Activated CD4-positive, alpha-beta memory T cell treated with anti-CD3 and anti-CD28 coated beads, Interleukin-2, amount 10 ng/mL, durations not matched to agents 7 days and 5 days (primary cell): Measurements from ENCODE around the gene FTCD. TPM values are rescaled to one million over a fixed set of nuclear protein-coding genes. Genes with fewer than 3 reads are reported as not detected.
A peak's percentile ranks its signal among the peaks of the same experiment; 100 is the strongest.
"Not testable (repeated sequence)": the region's sequence is repeated elsewhere in the genome, so short reads cannot be mapped to it uniquely, and the experiment has no call there.

Experiments used
- CTCF ChIA-PET: fragments of 350-600 bp; sonication (Branson Sonifier 250); formaldehyde crosslinking; loops from one replicate; lab custom pipeline; 2021; ENCODE audit warnings: antibody characterized with exemption, inconsistent platforms; lab: Charles Lee
- POLR2A ChIA-PET: fragments of 350-600 bp; sonication (Branson Sonifier 250); formaldehyde crosslinking; loops from one replicate; lab custom pipeline; 2021; ENCODE audit warnings: antibody characterized with exemption; lab: Charles Lee
- DNase-seq: peaks from one replicate; pipeline ENCODE4 v3.0.0-alpha.2; 2020
- H3K27ac Mint-ChIP-seq: one replicate; pipeline ENCODE4 v1.8.0; 2021; ENCODE audit warnings: mild to moderate bottlenecking, mixed read lengths
- H3K27me3 Mint-ChIP-seq: one replicate; pipeline ENCODE4 v1.8.0; 2021; ENCODE audit warnings: mixed read lengths
- H3K36me3 Mint-ChIP-seq: one replicate; pipeline ENCODE4 v1.8.0; 2021; ENCODE audit warnings: low read depth, mixed read lengths
- H3K4me1 Mint-ChIP-seq: one replicate; pipeline ENCODE4 v1.8.0; 2021; ENCODE audit warnings: mixed read lengths
- H3K4me3 Mint-ChIP-seq: one replicate; pipeline ENCODE4 v1.8.0; 2021; ENCODE audit warnings: mild to moderate bottlenecking, mixed read lengths
- H3K9me3 Mint-ChIP-seq: one replicate; pipeline ENCODE4 v1.8.0; 2021; ENCODE audit warnings: mixed read lengths
- total RNA-seq, 2 experiments: library from RNA; stranded (reverse); gene quantifications; one replicate each; pipeline ENCODE4 v1.2.3, GENCODE V29; 2021

The FTCD gene
- total RNA-seq, 2 experiments from 2014 or later, result 0.18 TPM; not detected in 1

DNA sequence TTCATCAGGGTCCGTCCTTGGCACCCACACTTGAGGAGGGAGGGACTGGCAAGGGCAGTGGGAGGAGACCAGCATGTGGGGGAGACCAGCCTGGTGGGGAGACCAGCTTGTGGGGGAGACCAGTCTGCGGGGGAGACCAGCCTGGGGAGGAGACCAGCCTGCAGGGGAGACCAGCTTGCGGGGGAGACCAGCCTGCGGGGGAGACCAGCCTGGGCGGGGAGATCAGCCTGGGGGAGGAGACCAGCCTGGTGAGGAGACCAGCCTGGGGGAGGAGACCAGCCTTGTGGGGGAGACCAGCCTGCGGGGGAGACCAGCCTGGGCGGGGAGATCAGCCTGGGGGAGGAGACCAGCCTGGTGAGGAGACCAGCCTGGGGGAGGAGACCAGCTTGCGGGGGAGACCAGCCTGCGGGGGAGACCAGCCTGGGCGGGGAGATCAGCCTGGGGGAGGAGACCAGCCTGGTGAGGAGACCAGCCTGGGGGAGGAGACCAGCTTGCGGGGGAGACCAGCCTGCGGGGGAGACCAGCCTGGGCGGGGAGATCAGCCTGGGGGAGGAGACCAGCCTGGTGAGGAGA is 28.0 kb upstream of the FTCD start:
- Mint-ChIP-seq H3K4me3 (peak overlapping the region; percentile 44), H3K4me1 (peaks cover 14% of the 10 kb centered on the region)
- DNase-seq, H3K27ac Mint-ChIP-seq, CTCF ChIA-PET, H3K27me3 Mint-ChIP-seq, POLR2A ChIA-PET, H3K36me3 Mint-ChIP-seq, H3K9me3 Mint-ChIP-seq: not testable (repeated sequence)

DNA sequence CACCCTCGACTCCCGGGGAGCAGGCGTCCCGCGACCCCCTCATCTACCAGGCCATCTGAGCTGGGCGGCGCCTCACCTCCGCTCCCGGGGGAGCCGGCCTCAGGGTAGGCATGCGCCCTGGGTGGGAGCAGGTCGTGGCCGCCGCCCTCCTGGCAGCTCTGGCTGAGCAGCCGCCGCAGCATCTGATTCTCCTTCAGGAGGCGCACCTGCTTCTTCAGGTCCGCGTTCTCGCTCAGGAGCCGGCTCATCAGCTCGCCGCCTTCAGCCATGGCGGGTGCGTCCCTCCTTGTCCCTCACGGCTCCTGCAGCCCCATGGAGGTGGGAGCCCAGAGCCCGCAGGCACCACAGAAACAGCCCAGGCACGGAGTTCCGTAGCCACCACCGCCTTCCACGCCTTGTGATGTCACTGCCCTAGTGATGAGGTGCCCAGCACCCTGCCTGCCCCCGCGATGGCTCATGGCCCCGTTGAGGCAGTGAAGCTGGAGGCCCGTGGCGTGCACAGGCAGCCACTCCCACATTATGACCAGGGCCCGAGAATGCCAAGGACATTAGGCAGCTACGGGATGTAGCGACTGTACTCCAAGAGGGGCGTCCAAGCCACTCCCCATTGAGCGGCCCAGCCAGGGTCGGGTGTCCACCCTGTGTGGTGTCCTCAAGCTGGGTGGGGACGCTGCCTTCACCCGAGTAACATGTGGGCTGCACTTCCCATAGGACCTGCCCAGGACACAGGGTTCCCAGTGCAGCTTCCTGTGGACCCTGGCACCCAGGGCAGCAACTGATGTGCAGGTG is 27.4 kb upstream of the FTCD start:
- Mint-ChIP-seq H3K4me1 (peaks cover 14% of the 10 kb centered on the region), H3K27me3 (peaks cover 4% of the 10 kb centered on the region), H3K27ac (no peak overlapping the region), H3K36me3 (no peaks in the 10 kb centered on the region), H3K9me3 (no peaks in the 10 kb centered on the region), H3K4me3 (peak overlapping the region; percentile 44)
- no peak for DNase-seq
- ChIA-PET CTCF (no interaction called here), POLR2A (no interaction called here)

DNA sequence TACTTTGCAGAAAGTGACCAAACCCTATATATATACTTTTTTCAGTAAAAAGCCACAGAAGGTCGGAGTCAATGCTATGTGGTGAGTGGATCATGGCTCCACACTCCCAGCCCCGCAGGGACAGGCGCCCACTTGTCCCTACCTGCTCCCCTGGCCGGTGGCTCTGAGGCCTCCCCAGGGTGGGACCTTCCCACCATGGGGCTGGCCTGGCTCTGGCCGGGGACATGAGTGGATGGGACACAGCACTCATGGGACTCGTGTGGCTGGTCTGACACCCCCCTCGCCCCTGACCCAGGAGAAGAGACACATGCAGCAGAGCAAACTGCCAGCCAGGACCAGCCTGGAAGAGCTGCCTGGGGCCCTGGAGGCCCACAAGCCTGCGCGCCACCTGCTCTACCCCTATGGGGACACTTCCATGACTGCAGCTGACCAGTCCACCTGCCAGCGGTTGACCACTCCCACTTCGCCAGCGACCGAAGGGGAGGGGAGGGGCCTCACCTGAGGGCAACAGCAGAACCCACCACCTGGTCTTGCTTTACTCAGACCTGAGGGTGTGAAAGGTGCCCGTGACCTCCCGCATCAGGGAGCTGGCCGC is 26.7 kb upstream of the FTCD start:
- POLR2A ChIA-PET, result no interaction called here
- H3K27ac Mint-ChIP-seq, result no peak overlapping the region
- H3K9me3 Mint-ChIP-seq, result no peaks in the 10 kb centered on the region
- no peaks in the 10 kb centered on the region for H3K36me3 Mint-ChIP-seq
- H3K4me1 Mint-ChIP-seq, result peaks cover 14% of the 10 kb centered on the region
- CTCF ChIA-PET, result no interaction called here
- DNase-seq, result no peak
- peaks cover 5% of the 10 kb centered on the region for H3K27me3 Mint-ChIP-seq
- no peak overlapping the region for H3K4me3 Mint-ChIP-seq

DNA sequence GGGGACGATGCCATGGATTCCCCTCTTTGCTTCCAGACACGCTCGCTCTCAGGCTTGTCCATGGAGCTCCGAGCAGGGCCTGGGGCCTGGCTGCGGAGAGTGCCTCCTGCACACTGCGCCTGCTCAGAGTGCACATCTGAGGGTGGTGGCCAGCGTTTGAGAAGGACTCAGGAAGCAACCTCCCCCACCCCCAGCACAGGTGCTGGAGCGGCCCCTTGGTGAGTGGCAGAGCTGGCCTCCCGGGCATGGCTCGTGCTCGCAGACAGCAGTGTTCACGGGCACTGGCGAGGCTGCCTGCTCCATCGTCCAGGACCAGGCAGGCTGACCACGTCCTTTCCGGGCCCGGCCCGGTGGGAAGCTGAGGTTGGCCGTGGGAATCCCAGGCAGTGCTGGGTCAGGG is 26.1 kb upstream of the FTCD start:
- H3K27me3 Mint-ChIP-seq, result peaks cover 10% of the 10 kb centered on the region
- H3K27ac Mint-ChIP-seq, result no peak overlapping the region
- H3K4me3 Mint-ChIP-seq, result no peak overlapping the region
- H3K36me3 Mint-ChIP-seq, result no peaks in the 10 kb centered on the region
- peaks cover 14% of the 10 kb centered on the region for H3K4me1 Mint-ChIP-seq
- POLR2A ChIA-PET, result no interaction called here
- CTCF ChIA-PET, result no interaction called here
- peaks cover under 1% of the 10 kb centered on the region for H3K9me3 Mint-ChIP-seq
- DNase-seq, result no peak

DNA sequence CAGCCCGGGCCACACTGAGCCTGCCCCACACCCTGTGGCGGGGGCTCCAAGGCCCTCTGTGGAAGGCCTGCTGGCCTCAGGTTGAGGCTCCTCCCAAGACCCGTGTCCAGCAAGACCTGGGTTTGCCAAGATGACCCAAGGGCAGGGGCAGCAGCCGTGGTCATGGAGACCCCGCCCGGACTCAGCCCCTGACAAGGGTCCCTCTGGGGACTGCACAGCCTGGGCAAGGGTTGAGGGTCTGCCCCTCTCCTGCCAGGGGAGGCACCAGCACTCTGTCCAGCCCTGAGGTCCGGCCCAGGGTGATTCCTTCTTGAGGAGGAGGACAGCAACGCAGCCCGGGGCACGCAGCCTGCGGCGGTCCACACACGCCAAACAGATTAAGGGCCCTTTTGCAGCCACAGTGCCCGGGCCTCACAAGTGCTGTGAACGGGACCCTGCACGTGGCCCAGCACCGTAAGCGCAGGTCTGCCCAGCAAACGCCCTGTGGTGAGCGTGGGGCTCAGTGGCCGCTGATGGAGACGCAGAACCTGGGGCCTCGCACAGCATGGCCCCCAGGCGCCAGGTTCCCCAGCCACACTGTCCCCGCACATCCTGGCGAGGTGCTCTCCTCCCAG is 25.5 kb upstream of the FTCD start:
- POLR2A ChIA-PET, result no interaction called here
- H3K9me3 Mint-ChIP-seq, result peaks cover 6% of the 10 kb centered on the region
- no peak overlapping the region for H3K27ac Mint-ChIP-seq
- H3K36me3 Mint-ChIP-seq, result no peaks in the 10 kb centered on the region
- DNase-seq, result no peak
- CTCF ChIA-PET, result no interaction called here
- H3K4me1 Mint-ChIP-seq, result peaks cover 14% of the 10 kb centered on the region
- no peak overlapping the region for H3K4me3 Mint-ChIP-seq
- H3K27me3 Mint-ChIP-seq, result peaks cover 15% of the 10 kb centered on the region

DNA sequence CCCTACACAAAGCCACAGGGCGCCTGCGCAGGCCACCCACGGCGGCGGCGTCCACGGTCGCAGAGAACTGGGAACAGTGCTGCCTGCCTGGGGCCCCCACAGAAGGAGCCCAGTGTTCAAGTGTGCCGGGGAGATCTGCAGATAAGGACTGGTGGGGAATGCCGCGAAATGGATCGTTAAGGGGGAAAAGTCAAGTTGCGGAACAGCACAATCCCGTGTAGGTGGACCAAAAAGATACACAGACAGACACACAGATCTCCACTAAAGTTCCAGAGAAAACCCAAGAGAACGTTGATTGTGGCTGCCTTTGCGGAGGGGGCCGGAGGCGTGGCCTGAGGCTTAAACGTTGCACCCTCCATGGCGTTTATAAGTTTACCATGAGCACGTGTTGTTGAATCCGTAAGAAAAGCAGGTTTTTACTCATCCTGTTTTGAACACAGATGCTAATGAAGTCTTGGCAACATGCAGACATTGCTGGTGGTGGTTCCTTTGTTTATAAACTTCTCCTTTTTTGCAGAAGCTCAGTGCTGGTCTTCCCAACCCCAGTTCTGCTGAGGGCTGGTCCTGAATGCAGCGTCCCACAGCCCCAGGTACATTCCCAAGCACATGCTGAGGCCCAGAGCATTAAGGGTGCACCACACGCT is 24.8 kb upstream of the FTCD start:
- H3K4me1 Mint-ChIP-seq, result peaks cover 10% of the 10 kb centered on the region
- peaks cover 19% of the 10 kb centered on the region for H3K27me3 Mint-ChIP-seq
- ChIA-PET CTCF (no interaction called here), POLR2A (no interaction called here)
- H3K9me3 Mint-ChIP-seq, result peaks cover 9% of the 10 kb centered on the region
- H3K27ac Mint-ChIP-seq, result no peak overlapping the region
- H3K36me3 Mint-ChIP-seq, result no peaks in the 10 kb centered on the region
- no peak for DNase-seq
- H3K4me3 Mint-ChIP-seq, result no peak overlapping the region

DNA sequence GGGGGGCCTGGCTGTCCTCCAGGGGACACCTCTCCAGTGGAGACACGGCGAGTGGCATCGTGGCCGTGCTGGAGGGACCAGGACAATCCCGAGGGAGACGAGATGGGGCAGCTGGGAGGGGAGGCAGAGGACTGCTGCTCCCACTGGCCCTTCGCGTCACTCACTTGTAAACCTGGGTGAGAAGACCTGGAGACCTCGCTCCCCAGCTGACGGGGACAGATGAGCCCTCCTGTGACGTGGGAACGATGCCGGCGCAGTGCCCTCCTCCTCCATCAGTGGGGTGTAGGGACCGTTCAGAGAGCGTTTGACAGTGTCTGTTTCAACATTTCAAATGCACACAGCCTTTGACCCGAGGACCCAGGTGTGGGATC is 24.3 kb upstream of the FTCD start:
- DNase-seq, result no peak
- Mint-ChIP-seq H3K27ac (no peak overlapping the region), H3K4me1 (peaks cover 5% of the 10 kb centered on the region), H3K9me3 (peaks cover 14% of the 10 kb centered on the region), H3K27me3 (peaks cover 23% of the 10 kb centered on the region), H3K4me3 (no peak overlapping the region), H3K36me3 (no peaks in the 10 kb centered on the region)
- CTCF ChIA-PET, result no interaction called here
- POLR2A ChIA-PET, result no interaction called here

DNA sequence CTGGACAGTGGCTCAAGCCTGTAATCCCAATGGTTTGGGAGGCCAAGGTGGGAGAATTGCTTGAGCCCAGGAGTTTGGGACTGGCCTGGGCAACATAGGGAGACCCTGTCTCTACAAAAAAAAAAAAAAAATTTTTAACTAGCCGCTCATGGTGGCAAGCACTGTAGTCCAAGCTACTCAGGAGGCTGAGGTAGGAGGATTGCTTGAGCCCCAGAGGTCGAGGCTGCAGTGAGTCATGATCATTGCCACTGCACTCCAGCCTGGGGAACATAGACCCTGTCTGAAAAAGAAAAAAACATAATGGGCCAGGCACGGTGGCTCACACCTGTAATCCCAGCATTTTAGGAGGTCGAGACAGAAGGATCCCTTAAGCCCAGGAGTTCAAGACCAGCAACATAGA is 23.6 kb upstream of the FTCD start:
- ChIA-PET POLR2A (no interaction called here), CTCF (no interaction called here)
- Mint-ChIP-seq H3K27me3 (peaks cover 28% of the 10 kb centered on the region), H3K4me1 (peaks cover 2% of the 10 kb centered on the region), H3K4me3 (no peak overlapping the region), H3K27ac (no peak overlapping the region), H3K36me3 (no peaks in the 10 kb centered on the region), H3K9me3 (peaks cover 18% of the 10 kb centered on the region)
- no peak for DNase-seq

DNA sequence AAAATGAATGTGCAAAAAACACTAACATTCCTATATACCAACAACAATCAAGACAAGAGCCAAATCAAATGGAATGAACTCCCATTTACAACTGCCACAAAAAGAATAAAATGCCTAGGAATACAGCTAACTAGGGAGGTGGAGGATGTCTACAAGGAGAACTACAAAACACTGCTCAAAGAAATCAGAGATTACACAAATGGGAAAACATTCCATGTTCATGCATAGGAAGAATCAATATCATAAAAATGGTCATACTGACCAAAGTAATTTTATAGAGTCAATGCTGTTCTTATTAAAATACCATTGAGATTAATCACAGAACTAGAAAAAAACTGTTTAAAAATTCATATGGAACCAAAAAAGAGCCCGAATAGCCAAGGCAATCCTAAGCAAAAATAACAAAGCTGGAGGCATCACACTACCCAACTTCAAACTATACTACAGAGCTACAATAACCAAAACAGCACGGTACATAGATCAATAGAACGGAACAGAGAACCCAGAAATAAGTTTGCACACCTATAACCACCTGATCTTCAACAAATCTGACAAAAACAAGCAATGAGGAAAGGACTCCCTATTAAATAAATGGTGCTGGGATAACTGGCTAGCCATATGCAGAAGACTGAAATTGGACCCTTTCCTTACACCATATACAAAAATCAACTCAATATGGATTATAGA is 21.2 kb upstream of the FTCD start:
- DNase-seq, H3K4me3 Mint-ChIP-seq, H3K27ac Mint-ChIP-seq, POLR2A ChIA-PET, H3K4me1 Mint-ChIP-seq, H3K36me3 Mint-ChIP-seq, CTCF ChIA-PET: not testable (repeated sequence)
- Mint-ChIP-seq H3K27me3 (peaks cover 28% of the 10 kb centered on the region), H3K9me3 (peaks cover 23% of the 10 kb centered on the region)

DNA sequence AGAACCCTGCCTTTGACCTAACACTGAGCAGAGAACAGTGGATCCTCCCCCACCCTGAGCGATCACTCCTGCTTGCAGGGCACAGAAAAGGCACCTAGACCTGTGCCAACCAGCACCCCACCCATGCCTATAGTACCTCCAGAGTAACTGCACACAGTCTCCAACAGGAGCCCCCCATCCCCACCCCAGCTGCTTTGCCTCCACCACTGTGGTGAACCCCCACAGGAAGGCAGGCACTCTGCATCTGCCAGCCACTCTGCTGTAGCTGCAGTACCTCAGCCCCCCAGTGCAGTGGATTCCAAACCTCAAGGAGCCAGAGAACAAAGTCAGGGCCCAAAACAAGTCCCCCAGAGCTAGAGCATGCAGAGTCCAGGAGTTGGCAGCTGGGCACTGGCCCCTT is 18.2 kb upstream of the FTCD start:
- CTCF ChIA-PET, result interaction anchor here (1.1 kb wide), 1 partner anchor 20 kb away, joined by 3 read pairs; no protein-coding TSS in a partner anchor
- POLR2A ChIA-PET, result no interaction called here
- Mint-ChIP-seq H3K4me1 (peaks cover 6% of the 10 kb centered on the region), H3K27ac (no peak overlapping the region), H3K4me3 (no peak overlapping the region), H3K27me3 (peaks cover 28% of the 10 kb centered on the region), H3K9me3 (peaks cover 23% of the 10 kb centered on the region), H3K36me3 (no peaks in the 10 kb centered on the region)
- DNase-seq, result no peak

DNA sequence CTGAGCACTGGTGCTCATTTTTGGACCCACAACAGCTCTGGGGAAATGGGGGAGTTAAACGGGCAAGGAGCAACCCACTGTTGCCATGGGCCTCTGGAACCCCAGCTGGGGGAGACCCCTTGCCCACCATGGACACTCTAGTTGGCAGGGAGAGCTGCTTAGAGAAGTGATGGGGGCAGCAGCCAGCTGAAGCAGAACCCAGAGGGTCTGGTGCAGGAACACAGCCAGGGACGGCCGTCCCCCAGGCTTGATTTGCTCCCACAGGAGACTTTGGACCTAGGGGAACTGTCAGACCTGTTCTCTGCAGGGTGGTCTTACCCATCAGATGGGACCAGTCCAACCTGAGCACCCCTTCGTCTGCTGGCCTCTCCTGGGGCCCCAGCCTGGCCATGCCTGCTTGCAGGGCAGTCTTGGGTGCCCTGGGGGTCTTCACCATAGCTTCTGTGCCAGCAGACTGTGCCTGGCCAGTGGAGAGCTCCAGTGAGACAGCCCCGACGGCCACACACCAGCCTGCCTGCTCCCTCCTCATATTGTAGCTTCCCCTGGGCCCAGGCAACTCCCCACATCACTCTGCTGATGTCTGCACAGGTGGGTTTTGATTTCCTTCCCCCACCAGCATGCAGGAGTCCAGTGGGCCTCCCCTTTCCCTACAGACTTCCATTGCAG is 17.6 kb upstream of the FTCD start:
- H3K4me3 Mint-ChIP-seq, result no peak overlapping the region
- no peaks in the 10 kb centered on the region for H3K36me3 Mint-ChIP-seq
- peak; percentile 8 for DNase-seq
- H3K9me3 Mint-ChIP-seq, result peaks cover 23% of the 10 kb centered on the region
- H3K27me3 Mint-ChIP-seq, result peaks cover 28% of the 10 kb centered on the region
- ChIA-PET CTCF (interaction anchor here (1.1 kb wide), 1 partner anchor 20 kb away, joined by 3 read pairs; no protein-coding TSS in a partner anchor), POLR2A (no interaction called here)
- H3K4me1 Mint-ChIP-seq, result peaks cover 6% of the 10 kb centered on the region
- no peak overlapping the region for H3K27ac Mint-ChIP-seq
